Naive thymus-derived CD8-positive, alpha-beta T cell (primary cell): ENCODE measurements around the gene FBLN2. TPM values are rescaled to one million over a fixed set of nuclear protein-coding genes. Genes with fewer than 3 reads are reported as not detected.
A peak's percentile ranks its signal among the peaks of the same experiment; 100 is the strongest.

ENCODE experiments used
- ATAC-seq, 2 donors: fragments of 150-1000 bp; cut with Tn5 transposase in 1 of 2; sonication (Bioruptor Pico), chemical (Tn5 transposase) in 1 of 2; 1 replicate in 1 of 2; 2 replicates in 1 of 2; pipeline ENCODE4 v1.10.0; 2021; ENCODE audit warnings: mild to moderate bottlenecking in 2 of 2, moderate library complexity in 2 of 2
- POLR2A ChIA-PET: fragments of 350-600 bp; sonication (Branson Sonifier 250); formaldehyde crosslinking; loops from one replicate; lab custom pipeline; 2021; ENCODE audit warnings: antibody characterized with exemption; lab: Charles Lee
- DNase-seq, 10 donors: peaks; one replicate each; pipeline versions ENCODE4 v3.0.0 to v3.0.0-alpha.2; 2020 to 2022
- H3K27ac Mint-ChIP-seq, 10 donors: one replicate each; pipeline ENCODE4 v1.8.0; 2020 to 2022; ENCODE audit warnings: mild to moderate bottlenecking in 10 of 10, mixed read lengths in 10 of 10, moderate library complexity in 4 of 10, inconsistent platforms in 1 of 10
- H3K27me3 Mint-ChIP-seq, 5 donors: one replicate each; pipeline ENCODE4 v1.8.0; 2021 to 2022; ENCODE audit warnings: mixed read lengths in 5 of 5
- H3K36me3 Mint-ChIP-seq, 3 donors: one replicate each; pipeline ENCODE4 v1.8.0; 2020 to 2022; ENCODE audit warnings: mixed read lengths in 3 of 3, mild to moderate bottlenecking in 2 of 3, inconsistent platforms in 1 of 3
- H3K4me1 Mint-ChIP-seq, 4 donors: one replicate each; pipeline ENCODE4 v1.8.0; 2021 to 2022; ENCODE audit warnings: mixed read lengths in 4 of 4
- H3K4me3 Mint-ChIP-seq, 10 donors: one replicate each; pipeline ENCODE4 v1.8.0; 2020 to 2022; ENCODE audit warnings: mild to moderate bottlenecking in 10 of 10, mixed read lengths in 10 of 10, moderate library complexity in 6 of 10, inconsistent platforms in 1 of 10
- H3K9me3 Mint-ChIP-seq, 9 donors: one replicate each; pipeline ENCODE4 v1.8.0; 2020 to 2022; ENCODE audit warnings: mixed read lengths in 9 of 9, mild to moderate bottlenecking in 3 of 9, inconsistent platforms in 1 of 9, moderate library complexity in 1 of 9
- polyA plus RNA-seq, 3 donors: library from polyadenylated mRNA; unstranded; fragments of 300-500 nt; fragmentation: Illumina TruSeq; gene quantifications; one replicate each; pipeline ENCODE4 v1.2.3, GENCODE V29; 2021
- total RNA-seq, 8 experiments: library from RNA in 2 of 8; stranded (reverse) in 2 of 8; gene quantifications; one replicate each; pipeline ENCODE4 v1.2.3 and lab custom pipeline; 2021 to 2026

Gene FBLN2
- total and polyA plus RNA-seq, 5 experiments from 2014 or later = 6.3 to 33.7 (median 15.8) TPM

- POLR2A ChIA-PET = no interaction called here
- H3K36me3 Mint-ChIP-seq = no peaks in the 10 kb centered on the region
- ATAC-seq = no peak
- peaks cover 3 to 41% (median 20%) of the 10 kb centered on the region in 5 donors for H3K27me3 Mint-ChIP-seq
- no peaks in the 10 kb centered on the region for H3K9me3 Mint-ChIP-seq
- H3K4me3 Mint-ChIP-seq = no peak overlapping the region
- DNase-seq = no peak
- H3K4me1 Mint-ChIP-seq = peaks cover 0 to 2% (median 0%) of the 10 kb centered on the region in 4 donors
- H3K27ac Mint-ChIP-seq = no peak overlapping the region
Observed at GRCh38 chr3:13671482-13672233, 122.7 kb downstream of the FBLN2 start.

- no peaks in the 10 kb centered on the region for H3K36me3 Mint-ChIP-seq
Observed at GRCh38 chr3:13673207-13673606, 124.3 kb downstream of the FBLN2 start.

GRCh38 chr3:13674538-13675185 lies 125.7 kb downstream of the FBLN2 start:
- no peak for DNase-seq
- no peak overlapping the region for H3K4me3 Mint-ChIP-seq
- H3K27me3 Mint-ChIP-seq = peaks cover 4 to 29% (median 11%) of the 10 kb centered on the region in 5 donors
- H3K9me3 Mint-ChIP-seq = no peaks in the 10 kb centered on the region
- no peaks in the 10 kb centered on the region for H3K36me3 Mint-ChIP-seq
- ATAC-seq = no peak
- no peak overlapping the region for H3K27ac Mint-ChIP-seq
- POLR2A ChIA-PET = no interaction called here
- H3K4me1 Mint-ChIP-seq = peaks cover 0 to 2% (median 0%) of the 10 kb centered on the region in 4 donors

More at GRCh38 chr3:13673207-13673606, 124.3 kb downstream of the FBLN2 start:
- no peak overlapping the region for H3K4me3 Mint-ChIP-seq
- peaks cover 0 to 2% (median 0%) of the 10 kb centered on the region in 4 donors for H3K4me1 Mint-ChIP-seq
- ATAC-seq (no peak), DNase-seq (no peak)
- no peak overlapping the region for H3K27ac Mint-ChIP-seq
- H3K27me3 Mint-ChIP-seq = peaks cover 5 to 41% (median 15%) of the 10 kb centered on the region in 5 donors
- POLR2A ChIA-PET = no interaction called here
- H3K9me3 Mint-ChIP-seq = no peaks in the 10 kb centered on the region

- ATAC-seq (no peak), DNase-seq (no peak)
- no peak overlapping the region for H3K27ac Mint-ChIP-seq
- H3K9me3 Mint-ChIP-seq = no peaks in the 10 kb centered on the region
- no peaks in the 10 kb centered on the region for H3K36me3 Mint-ChIP-seq
- H3K4me3 Mint-ChIP-seq = no peak overlapping the region
- H3K27me3 Mint-ChIP-seq = peaks cover 3 to 25% (median 10%) of the 10 kb centered on the region in 5 donors
- POLR2A ChIA-PET = no interaction called here
- H3K4me1 Mint-ChIP-seq = peaks cover 0 to 2% (median 0%) of the 10 kb centered on the region in 4 donors
Observed at GRCh38 chr3:13676356-13677017, 127.6 kb downstream of the FBLN2 start.

GRCh38 chr3:13677272-13677671 lies 128.3 kb downstream of the FBLN2 start:
- no peak for DNase-seq
- peaks cover 0 to 2% (median 0%) of the 10 kb centered on the region in 9 donors for H3K9me3 Mint-ChIP-seq
- H3K36me3 Mint-ChIP-seq = no peaks in the 10 kb centered on the region

GRCh38 chr3:13681931-13682330 lies 133.0 kb downstream of the FBLN2 start:
- ATAC-seq (no peak), DNase-seq (no peak)
- H3K4me1 Mint-ChIP-seq = peaks cover 0 to 3% (median 0%) of the 10 kb centered on the region in 4 donors
- H3K4me3 Mint-ChIP-seq = no peak overlapping the region
- H3K36me3 Mint-ChIP-seq = no peaks in the 10 kb centered on the region
- peaks cover 0 to 25% (median 4%) of the 10 kb centered on the region in 5 donors for H3K27me3 Mint-ChIP-seq
- POLR2A ChIA-PET = no interaction called here
- peaks cover 0 to 2% (median 0%) of the 10 kb centered on the region in 9 donors for H3K9me3 Mint-ChIP-seq
- peak overlapping the region in 1 of 10 donors; percentile 1 for H3K27ac Mint-ChIP-seq

More at GRCh38 chr3:13677272-13677671, 128.3 kb downstream of the FBLN2 start:
- no peak for ATAC-seq
- H3K4me1 Mint-ChIP-seq = peaks cover 0 to 5% (median 0%) of the 10 kb centered on the region in 4 donors
- POLR2A ChIA-PET = no interaction called here
- no peak overlapping the region for H3K4me3 Mint-ChIP-seq
- no peak overlapping the region for H3K27ac Mint-ChIP-seq
- H3K27me3 Mint-ChIP-seq = peaks cover 4 to 25% (median 15%) of the 10 kb centered on the region in 5 donors

GRCh38 chr3:13682331-13683013 lies 133.5 kb downstream of the FBLN2 start:
- peak overlapping the region in 1 of 10 donors; percentile 1 for H3K27ac Mint-ChIP-seq
- peaks cover 0 to 25% (median 2%) of the 10 kb centered on the region in 5 donors for H3K27me3 Mint-ChIP-seq
- no peak overlapping the region for H3K4me3 Mint-ChIP-seq
- DNase-seq (no peak), ATAC-seq (no peak)
- POLR2A ChIA-PET = no interaction called here
- H3K36me3 Mint-ChIP-seq = no peaks in the 10 kb centered on the region
- peaks cover 0 to 2% (median 0%) of the 10 kb centered on the region in 9 donors for H3K9me3 Mint-ChIP-seq
- H3K4me1 Mint-ChIP-seq = peaks cover 0 to 3% (median 0%) of the 10 kb centered on the region in 4 donors

GRCh38 chr3:13683288-13683687 lies 134.4 kb downstream of the FBLN2 start:
- Mint-ChIP-seq H3K27ac (peak overlapping the region in 1 of 10 donors; percentile 1), H3K4me1 (peaks cover 0 to 3% (median 0%) of the 10 kb centered on the region in 4 donors)
- ATAC-seq = no peak

GRCh38 chr3:13683772-13684171 lies 134.8 kb downstream of the FBLN2 start:
- H3K27ac Mint-ChIP-seq = peak overlapping the region in 1 of 10 donors; percentile 1
- POLR2A ChIA-PET = no interaction called here

More at GRCh38 chr3:13683288-13683687, 134.4 kb downstream of the FBLN2 start:
- peaks cover 0 to 2% (median 0%) of the 10 kb centered on the region in 9 donors for H3K9me3 Mint-ChIP-seq
- no peaks in the 10 kb centered on the region for H3K36me3 Mint-ChIP-seq
- POLR2A ChIA-PET = no interaction called here
- DNase-seq = no peak
- peaks cover 0 to 25% (median 2%) of the 10 kb centered on the region in 5 donors for H3K27me3 Mint-ChIP-seq
- H3K4me3 Mint-ChIP-seq = no peak overlapping the region

GRCh38 chr3:13684350-13684749 lies 135.4 kb downstream of the FBLN2 start:
- no peak for DNase-seq
- Mint-ChIP-seq H3K27me3 (peaks cover 0 to 25% (median 2%) of the 10 kb centered on the region in 5 donors), H3K36me3 (no peaks in the 10 kb centered on the region), H3K27ac (no peak overlapping the region), H3K4me1 (peaks cover 0 to 3% (median 0%) of the 10 kb centered on the region in 4 donors), H3K4me3 (no peak overlapping the region), H3K9me3 (peaks cover 0 to 2% (median 0%) of the 10 kb centered on the region in 9 donors)
- POLR2A ChIA-PET = no interaction called here
- ATAC-seq = no peak

More at GRCh38 chr3:13683772-13684171, 134.8 kb downstream of the FBLN2 start:
- Mint-ChIP-seq H3K36me3 (no peaks in the 10 kb centered on the region), H3K27me3 (peaks cover 0 to 25% (median 2%) of the 10 kb centered on the region in 5 donors), H3K4me3 (no peak overlapping the region), H3K9me3 (peaks cover 0 to 2% (median 0%) of the 10 kb centered on the region in 9 donors), H3K4me1 (peaks cover 0 to 3% (median 0%) of the 10 kb centered on the region in 4 donors)
- ATAC-seq (no peak), DNase-seq (no peak)

- Mint-ChIP-seq H3K27me3 (peaks cover 0 to 25% (median 2%) of the 10 kb centered on the region in 5 donors), H3K27ac (no peak overlapping the region), H3K4me3 (no peak overlapping the region), H3K36me3 (no peaks in the 10 kb centered on the region), H3K4me1 (peaks cover 0 to 3% (median 0%) of the 10 kb centered on the region in 4 donors), H3K9me3 (peaks cover 0 to 2% (median 0%) of the 10 kb centered on the region in 9 donors)
- DNase-seq = no peak
- no peak for ATAC-seq
- POLR2A ChIA-PET = no interaction called here
Observed at GRCh38 chr3:13684854-13685253, 135.9 kb downstream of the FBLN2 start.

- Mint-ChIP-seq H3K27ac (no peak overlapping the region), H3K4me1 (peaks cover 0 to 3% (median 0%) of the 10 kb centered on the region in 4 donors), H3K4me3 (no peak overlapping the region), H3K27me3 (peaks cover 0 to 24% (median 4%) of the 10 kb centered on the region in 5 donors), H3K36me3 (no peaks in the 10 kb centered on the region), H3K9me3 (peaks cover 0 to 2% (median 0%) of the 10 kb centered on the region in 9 donors)
- ATAC-seq (no peak), DNase-seq (no peak)
- POLR2A ChIA-PET = no interaction called here
Observed at GRCh38 chr3:13685721-13686120, 136.8 kb downstream of the FBLN2 start.
